ENCODE measurements around the gene SIRPB2.

Gene SIRPB2

DNA sequence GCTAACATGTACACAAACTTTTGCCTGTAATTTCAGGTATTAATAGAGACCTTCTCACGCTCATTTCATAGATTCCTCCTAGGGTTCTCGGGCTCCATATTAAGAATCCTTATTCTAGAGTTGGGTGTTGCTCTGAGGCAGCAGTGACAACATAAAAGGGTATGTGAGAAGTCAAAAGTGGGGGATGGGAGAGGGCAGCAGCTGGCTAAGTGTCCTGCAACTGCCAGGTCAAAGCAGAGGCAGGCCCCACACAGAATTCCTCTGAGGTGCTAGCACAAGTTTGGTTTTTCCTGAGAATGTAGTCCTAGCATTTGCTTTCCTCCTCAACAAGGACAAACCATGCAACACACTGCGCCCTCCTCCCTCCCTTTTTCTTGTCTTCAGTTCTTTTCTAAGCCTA lies 29.2 kb downstream of the SIRPB2 start:
- in situ Hi-C loops (cut with MboI; ENCODE audit: low sequenced_read_pairs, unreplicated experiment) = no loop called here
- no peak for DNase-seq (ENCODE audit: low spot score)
- TF ChIP-seq, protein P1, sequence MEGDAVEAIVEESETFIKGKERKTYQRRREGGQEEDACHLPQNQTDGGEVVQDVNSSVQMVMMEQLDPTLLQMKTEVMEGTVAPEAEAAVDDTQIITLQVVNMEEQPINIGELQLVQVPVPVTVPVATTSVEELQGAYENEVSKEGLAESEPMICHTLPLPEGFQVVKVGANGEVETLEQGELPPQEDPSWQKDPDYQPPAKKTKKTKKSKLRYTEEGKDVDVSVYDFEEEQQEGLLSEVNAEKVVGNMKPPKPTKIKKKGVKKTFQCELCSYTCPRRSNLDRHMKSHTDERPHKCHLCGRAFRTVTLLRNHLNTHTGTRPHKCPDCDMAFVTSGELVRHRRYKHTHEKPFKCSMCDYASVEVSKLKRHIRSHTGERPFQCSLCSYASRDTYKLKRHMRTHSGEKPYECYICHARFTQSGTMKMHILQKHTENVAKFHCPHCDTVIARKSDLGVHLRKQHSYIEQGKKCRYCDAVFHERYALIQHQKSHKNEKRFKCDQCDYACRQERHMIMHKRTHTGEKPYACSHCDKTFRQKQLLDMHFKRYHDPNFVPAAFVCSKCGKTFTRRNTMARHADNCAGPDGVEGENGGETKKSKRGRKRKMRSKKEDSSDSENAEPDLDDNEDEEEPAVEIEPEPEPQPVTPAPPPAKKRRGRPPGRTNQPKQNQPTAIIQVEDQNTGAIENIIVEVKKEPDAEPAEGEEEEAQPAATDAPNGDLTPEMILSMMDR (IDR thresholded peaks at IDR 0.05; ENCODE audit: borderline replicate concordance, control extremely low read depth, extremely low read depth, insufficient read depth, missing control alignments) = no peak

DNA sequence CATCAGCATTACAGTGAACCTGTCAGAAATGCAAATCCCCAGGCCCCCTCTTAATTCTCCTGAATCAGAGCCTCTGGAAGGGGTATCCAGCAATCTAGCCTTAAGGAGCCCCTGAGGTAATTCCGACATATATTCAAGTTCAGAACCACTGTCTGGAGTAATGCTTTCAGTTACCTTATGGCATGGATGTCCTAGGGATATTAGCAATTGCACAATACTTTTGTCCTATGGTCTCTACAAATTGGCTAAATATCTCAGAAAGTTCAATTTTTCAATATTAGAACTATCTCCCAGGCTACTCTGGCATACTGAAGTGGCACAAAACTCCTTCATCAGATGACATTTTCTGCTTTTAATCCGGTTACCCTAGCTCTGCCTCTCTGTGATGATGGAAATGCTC lies 30.9 kb downstream of the SIRPB2 start:
- DNase-seq (ENCODE audit: low spot score) = no peak
- in situ Hi-C loops (cut with MboI; ENCODE audit: low sequenced_read_pairs, unreplicated experiment) = no loop called here
- TF ChIP-seq, protein P1 (IDR thresholded peaks at IDR 0.05; ENCODE audit: borderline replicate concordance, control extremely low read depth, extremely low read depth, insufficient read depth, missing control alignments) = no peak

DNA sequence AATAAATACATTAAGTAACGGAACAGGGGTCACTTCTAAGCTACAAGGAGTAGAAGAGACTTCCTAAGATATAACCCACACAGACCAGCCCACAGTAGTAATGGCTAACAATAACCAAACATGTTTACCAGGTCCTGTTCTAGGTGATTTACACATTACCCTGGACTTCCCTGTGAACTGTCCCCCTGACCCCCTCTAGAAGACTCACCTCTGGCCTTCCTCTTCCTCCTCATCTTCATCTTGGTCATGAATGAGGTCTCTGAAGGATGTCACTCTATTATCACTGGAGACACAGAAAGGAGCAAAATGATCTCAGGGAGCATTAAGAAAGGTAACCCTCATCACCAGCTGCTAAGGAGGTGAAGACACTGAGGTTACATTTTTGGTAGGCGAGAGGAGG lies 33.2 kb downstream of the SIRPB2 start:
- DNase-seq (ENCODE audit: low spot score) = no peak
- in situ Hi-C loops (cut with MboI; ENCODE audit: low sequenced_read_pairs, unreplicated experiment) = no loop called here
- TF ChIP-seq, protein P1 (IDR thresholded peaks at IDR 0.05; ENCODE audit: borderline replicate concordance, control extremely low read depth, extremely low read depth, insufficient read depth, missing control alignments) = no peak

GRCh38 chr20:1456300-1456699 lies 34.9 kb downstream of the SIRPB2 start:
- DNase-seq (ENCODE audit: low spot score) = no peak
- TF ChIP-seq, protein P1 (IDR thresholded peaks at IDR 0.05; ENCODE audit: borderline replicate concordance, control extremely low read depth, extremely low read depth, insufficient read depth, missing control alignments) = no peak
- in situ Hi-C loops (cut with MboI; ENCODE audit: low sequenced_read_pairs, unreplicated experiment) = no loop called here

GRCh38 chr20:1450926-1451491 lies 40.2 kb downstream of the SIRPB2 start:
- TF ChIP-seq, protein P1 (IDR thresholded peaks at IDR 0.05; ENCODE audit: borderline replicate concordance, control extremely low read depth, extremely low read depth, insufficient read depth, missing control alignments) = no peak
- DNase-seq (ENCODE audit: low spot score) = no peak
- in situ Hi-C loops (cut with MboI; ENCODE audit: low sequenced_read_pairs, unreplicated experiment) = no loop called here

DNA sequence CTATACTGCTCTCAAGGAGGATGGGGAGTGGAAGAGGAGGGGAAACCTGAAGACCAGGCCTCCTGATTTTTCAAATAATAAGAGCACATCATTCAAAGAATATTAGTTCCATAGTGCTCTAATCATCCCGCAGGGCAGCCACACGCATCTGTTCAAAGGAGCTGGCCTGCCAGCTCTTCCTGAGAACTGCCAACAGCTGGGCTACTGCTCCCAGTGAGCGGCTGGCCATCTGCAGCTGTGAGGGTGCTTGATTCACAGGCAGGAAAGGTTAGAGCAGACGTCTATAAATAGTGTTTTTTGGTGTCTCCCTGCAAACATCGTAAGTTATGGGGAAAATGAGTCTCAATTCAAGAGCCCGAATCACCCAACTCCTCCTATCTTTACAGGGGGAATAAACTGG lies 41.9 kb downstream of the SIRPB2 start:
- in situ Hi-C loops (cut with MboI; ENCODE audit: low sequenced_read_pairs, unreplicated experiment) = loop anchor here (10.0 kb wide), 1 partner anchor 135 kb away; no protein-coding TSS in a partner anchor

More for the DNA sequence above, 41.9 kb downstream of the SIRPB2 start:
- no peak for DNase-seq (ENCODE audit: low spot score)
- TF ChIP-seq, protein P1 (IDR thresholded peaks at IDR 0.05; ENCODE audit: borderline replicate concordance, control extremely low read depth, extremely low read depth, insufficient read depth, missing control alignments) = no peak

All from GM13976 (cell line).